G401 (cell line): ENCODE measurements around the gene VEZT. TPM values are rescaled to one million over a fixed set of nuclear protein-coding genes. Genes with fewer than 3 reads are reported as not detected.
"Not testable (repeated sequence)": the region's sequence is repeated elsewhere in the genome, so short reads cannot be mapped to it uniquely, and the experiment has no call there.

Experiments used
- DNase-seq: peaks from one replicate; pipeline ENCODE4 v3.0.0-alpha.2; 2015; ENCODE audit warnings: low spot score
- in situ Hi-C: cut with HindIII; loops from 2 replicates; pipeline ENCODE4 v1.10.0; 2016; ENCODE audit warnings: low sequenced_read_pairs, mixed read lengths
- total RNA-seq: library from RNA; depleted of rRNA; stranded (reverse); fragments of >200 nt; shearing (Covaris generic); gene quantifications from 2 replicates; pipeline ENCODE4 v1.2.3, GENCODE V29; 2014

VEZT gene
- total RNA-seq, 1 experiment from 2014 or later = 50.3 TPM

- in situ Hi-C loops = no loop called here
- DNase-seq = no peak
Observed at GRCh38 chr12:95286713-95287112, 69.1 kb downstream of the VEZT start.

GRCh38 chr12:95291501-95291900, 73.9 kb downstream of the VEZT start:
- in situ Hi-C loops = no loop called here
- DNase-seq = no peak

GRCh38 chr12:95298916-95299315, 81.3 kb downstream of the VEZT start:
- no peak for DNase-seq
- in situ Hi-C loops = no loop called here

- no peak for DNase-seq
- in situ Hi-C loops = no loop called here
Observed at GRCh38 chr12:95300286-95300685, 82.7 kb downstream of the VEZT start.

GRCh38 chr12:95303476-95303875, 85.9 kb downstream of the VEZT start:
- DNase-seq = no peak
- in situ Hi-C loops = no loop called here

- no peak for DNase-seq
Observed at GRCh38 chr12:95304673-95305198, 87.1 kb downstream of the VEZT start.

GRCh38 chr12:95312656-95313055, 95.0 kb downstream of the VEZT start:
- in situ Hi-C loops = no loop called here
- DNase-seq = no peak

More at GRCh38 chr12:95304673-95305198, 87.1 kb downstream of the VEZT start:
- in situ Hi-C loops = no loop called here

- in situ Hi-C loops, DNase-seq: not testable (repeated sequence)
Observed at GRCh38 chr12:95314756-95315155, 97.1 kb downstream of the VEZT start.

- no peak for DNase-seq
- in situ Hi-C loops = no loop called here
Observed at GRCh38 chr12:95316798-95317197, 99.2 kb downstream of the VEZT start.

- in situ Hi-C loops = no loop called here
- no peak for DNase-seq
Observed at GRCh38 chr12:95318071-95318545, 100.5 kb downstream of the VEZT start.

- in situ Hi-C loops = no loop called here
Observed at GRCh38 chr12:95319694-95320331, 102.2 kb downstream of the VEZT start.

GRCh38 chr12:95321516-95322246, 104.1 kb downstream of the VEZT start:
- DNase-seq = no peak
- in situ Hi-C loops = no loop called here

More at GRCh38 chr12:95319694-95320331, 102.2 kb downstream of the VEZT start:
- no peak for DNase-seq

- DNase-seq = no peak
- in situ Hi-C loops = no loop called here
Observed at GRCh38 chr12:95322326-95322725, 104.7 kb downstream of the VEZT start.

- DNase-seq = no peak
- in situ Hi-C loops = no loop called here
Observed at GRCh38 chr12:95323212-95323611, 105.6 kb downstream of the VEZT start.

- in situ Hi-C loops = not testable (repeated sequence)
Observed at GRCh38 chr12:95324246-95324645, 106.6 kb downstream of the VEZT start.

GRCh38 chr12:95325501-95325900, 107.9 kb downstream of the VEZT start:
- in situ Hi-C loops = no loop called here
- no peak for DNase-seq

More at GRCh38 chr12:95324246-95324645, 106.6 kb downstream of the VEZT start:
- DNase-seq = not testable (repeated sequence)

GRCh38 chr12:95326445-95326844, 108.8 kb downstream of the VEZT start:
- in situ Hi-C loops = no loop called here
- no peak for DNase-seq

- in situ Hi-C loops = no loop called here
- DNase-seq = no peak
Observed at GRCh38 chr12:95326855-95327254, 109.2 kb downstream of the VEZT start.

GRCh38 chr12:95328708-95329107, 111.1 kb downstream of the VEZT start:
- in situ Hi-C loops = no loop called here

GRCh38 chr12:95335948-95336347, 118.3 kb downstream of the VEZT start:
- in situ Hi-C loops = no loop called here
- no peak for DNase-seq

More at GRCh38 chr12:95328708-95329107, 111.1 kb downstream of the VEZT start:
- no peak for DNase-seq
